GM21528 (cell line): ENCODE results near the gene CRELD2.

Experiments used
- ATAC-seq: cut with Tn5 transposase; IDR thresholded peaks from one replicate; pipeline ENCODE4 v1.9.1; 2021; ENCODE audit warnings: mild to moderate bottlenecking, moderate library complexity; ENCODE audit not compliant: unreplicated experiment, low FRiP score

Gene CRELD2

DNA sequence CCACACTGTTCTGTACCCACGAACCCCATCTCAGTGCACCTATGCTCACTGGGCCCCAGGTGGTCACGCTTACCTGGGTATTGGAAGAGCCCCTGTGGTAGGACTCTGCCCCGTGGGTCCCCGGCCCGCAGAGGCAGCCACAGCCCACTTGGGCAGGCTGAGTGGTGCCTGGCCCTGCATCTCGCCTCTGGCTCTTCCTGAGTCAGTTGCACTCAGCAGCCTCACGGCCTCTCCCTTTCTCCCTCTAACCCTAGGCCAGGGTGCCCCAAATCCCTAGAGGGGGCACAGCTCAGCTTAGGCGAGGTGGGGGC lies 9.7 kb downstream of the CRELD2 start:
- no peak for ATAC-seq

DNA sequence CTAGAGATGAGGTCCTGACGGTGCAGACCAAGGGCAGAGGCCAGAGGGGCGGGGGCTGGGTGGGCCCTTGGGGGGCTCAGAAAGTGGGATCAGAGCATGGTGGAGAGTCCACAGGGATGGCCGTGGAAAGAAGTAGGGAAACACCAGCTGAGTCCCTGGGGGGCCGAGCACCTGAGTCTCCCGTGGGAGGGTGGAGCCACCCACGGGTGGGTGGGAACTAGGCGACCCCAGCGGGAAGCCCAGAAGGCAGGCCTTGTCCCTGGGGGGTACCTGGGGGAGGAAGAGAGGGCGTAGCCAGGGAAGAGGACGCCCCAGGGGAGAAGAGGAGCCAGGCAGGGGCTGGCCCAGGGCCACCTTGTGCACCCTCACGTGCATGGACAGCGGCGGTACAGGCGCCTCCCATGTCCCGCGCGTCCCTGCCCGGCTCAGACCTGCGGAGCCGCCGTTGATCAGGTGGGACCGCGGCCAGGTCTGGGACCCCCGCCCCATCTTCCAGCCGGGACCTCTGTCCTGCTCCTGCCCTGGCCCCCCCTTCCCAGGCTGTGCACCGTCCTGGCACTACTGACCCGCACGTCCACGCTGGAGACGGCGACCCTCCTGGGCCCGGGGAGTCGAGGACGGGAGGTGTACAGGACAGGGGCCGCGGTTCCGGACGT lies 10.2 kb downstream of the CRELD2 start:
- no peak for ATAC-seq

DNA sequence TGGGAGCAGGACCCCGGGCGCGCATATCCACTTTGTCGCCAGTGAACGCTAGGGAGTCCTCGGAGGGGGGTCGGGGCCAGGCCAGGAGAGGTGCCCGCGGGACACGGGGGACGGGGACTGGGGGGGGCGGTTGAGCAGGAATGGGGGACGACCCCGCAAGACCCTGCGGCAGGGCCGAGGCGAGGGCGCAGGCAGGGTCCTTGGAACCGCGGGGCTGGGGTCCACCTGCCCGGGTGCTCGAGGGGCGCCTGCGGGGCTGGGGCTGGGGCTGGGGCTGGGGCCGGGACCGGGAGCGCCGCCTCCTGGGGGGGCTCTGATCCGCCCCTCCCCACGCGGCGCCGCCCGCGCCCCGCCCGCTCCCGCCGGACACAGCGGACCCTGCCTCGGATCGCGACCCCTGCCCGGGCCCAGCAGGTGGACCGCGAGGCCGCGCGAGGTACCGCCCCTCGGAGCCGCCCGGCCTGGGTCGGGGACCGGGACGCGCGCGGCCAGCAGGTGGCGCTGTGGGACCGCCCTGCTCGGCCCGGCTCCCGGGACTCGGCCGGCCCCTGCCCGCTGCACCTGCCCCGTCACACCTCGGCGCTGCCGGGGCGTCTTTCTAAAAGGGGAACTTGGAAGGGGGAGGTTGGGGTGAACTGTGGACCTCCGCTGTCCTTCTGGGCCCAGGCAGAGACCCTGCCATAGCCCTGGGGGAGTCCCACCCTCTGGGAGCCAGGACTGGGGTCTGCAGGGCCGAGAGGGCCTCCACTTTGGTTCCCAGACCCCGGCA lies 11.0 kb downstream of the CRELD2 start:
- no peak for ATAC-seq

DNA sequence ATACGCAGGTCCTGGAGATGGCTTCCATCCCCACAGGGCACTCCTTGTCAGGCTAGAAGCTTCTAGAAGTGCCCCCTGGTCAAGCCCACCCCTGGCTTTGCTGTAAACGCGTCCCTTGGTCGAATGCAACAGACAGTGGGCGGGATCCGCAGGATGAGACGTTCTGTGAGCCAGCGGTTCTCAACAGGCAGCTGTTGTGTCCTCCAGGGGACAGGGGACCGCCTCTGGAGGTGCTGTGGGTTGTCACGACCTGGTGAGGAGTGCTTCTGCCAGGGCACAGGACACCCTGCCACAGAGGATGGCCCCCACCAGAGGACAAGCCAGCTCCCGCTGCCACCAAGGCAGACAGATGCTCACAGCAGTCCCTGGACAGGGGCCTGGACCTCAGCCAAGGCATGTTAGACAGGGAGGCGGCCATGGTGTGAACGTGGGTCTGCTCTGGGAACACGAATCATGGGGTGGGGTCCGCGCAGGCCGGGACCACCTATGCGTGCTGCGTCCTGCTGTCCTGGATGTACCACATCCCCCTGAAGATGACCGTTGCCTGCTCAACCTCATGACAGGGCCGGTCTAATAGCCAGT lies 11.7 kb downstream of the CRELD2 start:
- ATAC-seq: no peak

DNA sequence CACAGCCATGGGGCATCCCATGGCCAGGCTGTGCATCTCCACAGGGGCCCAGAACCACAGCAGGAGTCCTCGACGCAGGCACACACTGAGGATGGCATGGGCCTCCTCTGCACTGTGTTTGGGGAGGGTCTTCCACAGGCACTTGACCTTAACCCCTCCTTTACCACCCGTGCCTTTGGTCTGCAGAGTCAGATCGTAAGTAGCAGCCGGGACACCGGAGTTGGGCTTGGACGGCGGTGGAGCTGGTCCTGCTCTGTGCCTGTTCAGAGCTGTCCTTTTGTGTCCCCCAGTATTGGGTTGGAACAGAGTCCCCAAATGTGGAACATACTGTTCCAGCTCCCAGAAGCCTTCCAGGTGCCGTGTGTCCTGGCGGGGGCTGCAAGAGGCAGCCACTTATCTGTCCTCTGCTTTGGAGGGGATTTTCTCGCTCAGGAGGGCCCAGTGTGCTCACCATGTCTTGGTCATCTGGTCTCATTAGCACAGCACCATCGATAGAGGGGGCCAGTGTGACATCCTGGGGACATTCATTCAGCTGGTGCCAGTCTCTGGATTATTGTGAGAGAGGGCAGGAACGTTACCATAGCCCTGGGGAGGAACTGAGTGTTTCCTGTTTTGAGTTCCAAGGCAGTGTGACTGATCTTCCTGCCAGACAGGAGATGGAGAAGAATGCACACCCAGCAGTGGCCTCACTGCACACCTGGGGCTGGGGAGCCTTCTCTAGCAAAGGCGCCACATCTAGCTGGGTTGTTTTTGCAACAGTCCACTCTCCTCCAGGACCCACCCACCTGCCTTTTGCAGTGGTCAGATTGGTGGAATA lies 12.4 kb downstream of the CRELD2 start:
- ATAC-seq: no peak

DNA sequence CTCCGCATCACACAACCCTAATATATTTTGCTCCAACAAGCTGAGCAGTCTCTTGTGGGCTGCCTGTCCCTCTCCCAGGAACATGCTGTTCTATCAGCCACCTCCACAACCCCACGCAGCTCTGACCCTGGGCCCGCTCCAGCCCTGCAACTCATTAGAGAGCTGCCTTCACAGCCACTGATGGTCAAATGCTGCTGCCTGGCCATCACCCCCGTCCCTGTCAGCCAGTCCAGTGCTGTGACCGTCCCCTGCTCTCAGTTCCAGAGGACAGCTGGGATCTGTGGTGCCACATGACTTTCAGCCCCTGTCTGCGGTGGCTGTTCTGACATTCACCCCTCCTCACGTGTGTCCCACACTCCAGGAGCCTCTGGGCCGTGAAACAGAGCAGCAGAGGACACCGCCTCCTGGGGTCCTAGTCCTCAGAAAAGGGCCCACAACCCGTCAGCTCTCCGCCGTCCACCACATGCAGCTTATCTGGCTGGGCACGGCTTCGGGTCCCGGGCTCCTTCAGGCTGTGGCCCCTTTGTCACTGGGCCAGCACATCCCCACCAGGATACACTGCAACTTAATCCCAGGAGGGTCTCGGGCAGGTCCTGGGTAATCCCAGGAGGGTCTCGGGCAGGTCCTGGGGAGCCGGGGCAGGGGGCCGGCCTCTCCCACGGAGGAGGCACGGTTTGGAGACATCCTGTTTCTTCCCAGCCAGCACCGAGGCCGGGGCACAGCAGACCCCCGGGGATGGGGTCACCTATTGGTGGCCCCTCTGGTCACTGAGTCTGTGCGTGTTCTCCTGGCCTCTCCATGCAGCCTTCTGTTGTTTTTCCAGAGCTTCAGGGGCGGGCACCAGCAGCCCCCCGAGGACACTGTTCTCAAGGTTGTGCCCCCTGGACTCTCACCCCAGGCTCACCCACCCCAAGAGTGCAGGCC lies 15.1 kb downstream of the CRELD2 start:
- ATAC-seq: no peak

DNA sequence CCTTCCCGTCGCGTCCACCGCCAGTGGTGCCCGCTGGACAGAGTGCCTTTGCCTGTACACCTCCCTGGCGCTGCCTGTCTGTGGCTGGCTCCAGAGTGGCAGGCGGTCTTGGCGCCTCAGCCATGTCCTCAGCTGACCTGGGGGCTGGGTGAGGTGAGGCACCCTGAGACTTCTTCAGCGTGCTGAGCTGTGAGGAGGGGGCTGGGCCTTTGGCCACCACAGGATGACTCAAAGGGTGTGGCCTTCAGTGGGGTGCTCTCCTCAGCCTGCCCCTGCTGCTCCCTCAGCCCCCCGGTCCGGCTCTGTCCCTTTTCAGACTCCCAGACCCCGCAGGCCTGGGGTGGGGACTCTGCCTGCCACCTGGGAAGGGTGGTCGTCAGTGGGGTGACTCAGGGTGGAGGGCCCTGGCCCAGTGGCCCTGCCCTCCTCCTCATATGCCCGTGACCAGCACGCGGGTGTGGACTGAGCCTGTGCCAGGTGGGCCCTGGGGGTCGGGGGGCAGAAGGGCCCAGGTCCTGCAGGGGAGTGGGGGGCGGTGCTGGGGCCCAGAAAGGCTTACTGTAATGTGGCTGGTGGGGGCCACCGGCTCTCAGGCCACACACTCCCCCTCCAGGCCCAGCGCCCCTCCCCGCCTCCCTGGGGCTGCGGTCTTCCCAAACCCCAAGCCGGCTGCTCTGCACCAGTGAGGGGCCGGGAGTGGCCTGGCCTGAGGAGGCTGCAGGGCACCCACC lies 15.9 kb downstream of the CRELD2 start:
- ATAC-seq: no peak

DNA sequence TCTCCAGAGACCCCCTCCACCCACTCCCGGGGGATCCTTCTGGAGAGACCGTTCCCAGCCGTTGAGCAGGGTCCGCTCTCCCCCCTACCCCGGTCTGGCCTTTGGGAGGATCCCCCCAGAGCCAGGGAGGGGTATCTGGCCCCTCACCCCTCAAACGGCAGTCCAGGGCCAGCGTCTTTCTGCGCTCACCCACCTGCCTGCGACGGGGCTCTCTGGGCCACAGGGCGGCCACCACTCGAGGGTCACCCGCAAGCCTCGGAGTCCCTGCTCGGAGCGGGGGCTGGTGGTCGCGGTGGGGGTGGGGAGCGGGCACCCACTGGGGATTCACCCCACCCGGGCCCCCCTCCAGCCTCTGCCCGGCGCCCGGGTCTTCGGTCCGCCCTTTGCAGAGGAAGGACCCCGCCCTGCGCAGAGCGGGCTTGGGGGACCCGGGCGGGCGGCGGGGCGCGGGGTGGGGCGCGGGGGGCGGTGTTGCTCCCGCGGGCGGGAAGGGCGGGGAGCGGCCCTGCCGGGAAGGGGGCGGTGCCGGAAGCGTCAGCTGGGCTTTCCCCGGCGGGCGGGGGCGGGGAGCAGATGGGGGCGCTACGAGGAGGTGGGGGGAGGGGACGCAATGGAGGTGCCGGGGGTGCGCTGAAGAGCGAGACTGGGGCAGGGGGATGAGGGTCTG lies 16.6 kb downstream of the CRELD2 start:
- ATAC-seq: no peak

DNA sequence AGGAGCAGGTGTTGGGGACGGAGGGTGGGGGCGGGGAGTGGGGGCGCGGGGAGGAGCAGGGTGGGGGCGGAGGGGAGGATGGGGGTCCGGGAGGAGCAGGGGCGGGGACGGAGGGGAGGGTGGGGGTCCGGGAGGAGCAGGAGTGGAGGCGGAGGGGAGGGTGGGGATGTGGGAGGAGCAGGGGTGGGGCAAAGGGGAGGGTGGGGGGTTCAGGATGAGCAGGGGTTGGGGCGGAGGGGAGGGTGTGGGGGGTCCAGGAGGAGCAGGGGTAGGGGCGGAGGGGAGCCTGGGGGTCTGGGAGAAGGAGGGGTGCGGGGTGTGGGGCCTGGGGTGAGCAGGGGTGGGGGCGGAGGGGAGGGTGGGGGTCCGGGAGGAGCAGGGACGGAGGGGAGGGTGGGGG lies 17.1 kb downstream of the CRELD2 start:
- ATAC-seq: no peak

DNA sequence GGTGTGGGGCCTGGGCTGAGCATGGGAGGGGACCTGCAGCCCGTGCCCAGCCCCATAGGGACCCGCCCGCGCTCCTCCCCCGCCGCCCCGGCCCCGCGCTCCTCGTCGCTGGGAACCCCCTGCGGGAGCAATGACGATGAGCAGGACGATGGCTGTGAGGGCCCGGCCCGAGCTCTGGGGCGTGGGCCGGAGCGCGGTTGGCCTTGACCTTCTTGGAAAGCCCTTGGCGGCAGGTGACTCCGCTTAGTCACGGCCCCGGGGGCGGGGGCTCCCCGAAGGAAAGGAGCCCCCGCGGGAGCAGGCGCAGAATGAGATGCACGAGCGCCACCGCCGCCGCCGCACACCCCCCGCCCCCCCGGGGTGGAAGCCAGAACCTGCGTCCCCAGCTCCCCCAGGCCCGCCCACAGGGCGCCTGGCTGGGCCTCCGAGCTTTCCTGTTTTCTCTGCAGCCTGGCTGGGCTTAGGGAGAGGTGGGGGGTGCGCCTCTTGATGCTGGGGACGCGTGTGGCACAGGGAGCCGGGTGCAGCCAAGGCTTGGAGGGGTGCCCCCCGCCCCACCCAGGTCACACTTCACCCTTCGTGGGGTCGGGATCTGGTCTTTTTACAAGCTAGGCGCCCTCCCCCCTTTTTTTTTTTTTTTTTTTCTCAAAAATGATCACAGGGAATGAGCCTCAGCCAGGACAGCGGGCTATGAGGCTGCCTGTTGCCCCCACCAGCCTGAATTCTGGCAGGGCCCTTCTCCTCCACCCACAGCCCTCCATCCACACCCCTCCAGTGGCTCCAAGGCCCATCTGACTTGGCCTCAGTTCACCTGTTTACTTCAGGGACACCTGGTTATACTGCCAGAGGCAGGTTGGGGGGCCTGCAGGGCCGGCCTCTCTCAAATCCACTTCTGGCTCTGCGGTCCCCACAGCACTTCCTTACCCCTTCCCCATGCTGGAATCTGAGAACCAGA lies 17.9 kb downstream of the CRELD2 start:
- ATAC-seq: peak; percentile 43

DNA sequence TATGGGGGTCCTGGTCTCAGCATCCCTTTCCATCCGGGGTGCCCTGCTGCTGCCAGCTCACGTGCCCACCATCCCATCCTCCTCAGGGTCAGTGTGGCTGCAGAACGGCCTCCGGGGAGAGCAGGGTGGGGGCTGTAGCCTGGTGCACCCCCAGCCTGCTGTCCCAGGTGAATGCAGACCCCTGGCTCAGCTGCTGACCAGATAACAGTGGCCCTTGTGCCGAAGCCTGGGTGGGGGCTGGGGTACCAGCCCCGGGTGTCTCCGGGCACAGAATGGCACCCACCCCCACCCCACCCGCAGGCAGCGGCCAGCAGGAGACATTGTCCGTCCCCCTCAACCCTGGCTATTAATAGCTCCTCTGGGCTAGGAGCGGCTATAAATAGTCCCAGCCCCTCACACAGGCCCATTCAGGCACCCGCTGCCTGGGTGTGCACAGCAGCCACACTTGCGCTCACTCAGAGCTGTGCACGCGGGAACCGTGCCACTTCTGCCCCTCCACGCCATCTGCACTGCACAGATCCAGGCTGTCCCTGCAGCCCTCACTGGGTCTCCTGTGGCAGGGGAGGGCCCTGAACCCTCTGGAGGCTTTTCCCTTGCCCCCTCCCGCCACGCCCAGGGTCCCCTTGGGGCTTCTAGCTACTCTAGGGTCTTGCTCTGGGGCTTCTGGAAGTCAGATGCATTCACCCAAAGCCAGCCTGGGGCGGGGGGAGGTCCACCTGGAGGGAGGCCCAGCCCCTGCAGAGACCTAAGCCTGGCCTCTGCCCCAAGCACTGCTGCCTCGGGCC lies 18.7 kb downstream of the CRELD2 start:
- ATAC-seq: no peak

DNA sequence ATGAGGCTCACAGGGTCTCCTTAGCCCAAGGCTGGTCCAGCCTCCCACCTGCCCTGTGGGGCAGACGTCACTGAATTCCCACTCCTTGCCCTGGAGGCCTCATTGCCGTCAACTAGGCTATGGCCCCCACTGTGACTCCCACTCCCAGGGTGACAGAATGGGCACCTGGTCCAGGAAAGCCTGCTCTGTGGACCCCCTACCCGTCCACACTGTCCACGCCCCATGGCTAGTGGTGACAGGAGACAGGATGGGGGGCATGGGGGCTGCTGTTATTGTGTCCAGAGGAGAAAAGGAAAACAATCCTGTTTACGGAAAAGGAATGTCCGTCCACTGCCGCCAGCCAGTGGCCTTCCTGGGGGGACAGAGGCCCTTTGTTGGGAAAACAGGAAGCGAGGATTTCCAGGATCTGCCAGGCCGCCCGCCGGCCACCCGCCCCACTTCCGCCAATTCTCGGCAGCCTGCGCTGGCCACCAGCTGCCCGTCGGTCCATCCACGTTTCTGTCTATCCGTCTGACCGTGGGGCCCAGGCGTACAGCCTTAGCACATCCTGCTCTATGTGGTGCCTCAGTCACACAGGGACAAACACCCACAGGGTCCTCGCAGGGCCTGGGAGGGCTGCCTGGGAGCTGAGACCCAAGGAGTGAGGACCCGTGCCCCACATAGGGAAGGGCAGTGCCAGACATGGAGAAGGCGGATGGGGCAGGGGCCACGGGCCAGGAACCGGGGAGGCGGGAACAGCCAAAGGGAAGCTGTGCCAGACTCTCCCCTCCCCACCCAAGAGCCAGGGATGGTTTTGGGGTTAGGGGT lies 19.5 kb downstream of the CRELD2 start:
- ATAC-seq: no peak

DNA sequence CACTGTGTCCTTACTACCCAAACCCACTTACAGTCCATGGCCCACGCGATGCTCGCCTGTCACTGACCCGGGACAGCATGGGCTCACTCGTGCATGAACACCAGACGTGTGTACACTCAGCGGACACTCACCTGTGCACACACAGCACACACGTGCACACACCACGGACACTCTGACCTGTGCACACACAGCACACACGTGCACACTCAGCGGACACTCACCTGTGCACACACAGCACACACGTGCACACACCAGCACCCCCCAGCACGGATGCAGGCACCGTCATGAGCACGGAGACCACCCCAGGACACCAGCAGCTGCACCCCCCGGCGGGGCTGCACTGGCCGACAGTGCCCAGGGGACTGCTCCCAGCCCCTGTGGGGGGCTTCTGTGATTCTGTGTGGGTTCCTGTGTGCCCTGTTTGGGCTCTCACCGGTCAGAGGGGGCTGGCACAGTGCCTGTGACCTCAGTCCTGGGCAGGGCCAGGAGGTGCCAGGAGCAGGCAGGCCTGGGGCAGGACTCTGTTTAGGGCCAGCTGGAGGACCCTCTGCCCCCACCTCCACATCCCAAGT lies 20.2 kb downstream of the CRELD2 start:
- no peak for ATAC-seq

DNA sequence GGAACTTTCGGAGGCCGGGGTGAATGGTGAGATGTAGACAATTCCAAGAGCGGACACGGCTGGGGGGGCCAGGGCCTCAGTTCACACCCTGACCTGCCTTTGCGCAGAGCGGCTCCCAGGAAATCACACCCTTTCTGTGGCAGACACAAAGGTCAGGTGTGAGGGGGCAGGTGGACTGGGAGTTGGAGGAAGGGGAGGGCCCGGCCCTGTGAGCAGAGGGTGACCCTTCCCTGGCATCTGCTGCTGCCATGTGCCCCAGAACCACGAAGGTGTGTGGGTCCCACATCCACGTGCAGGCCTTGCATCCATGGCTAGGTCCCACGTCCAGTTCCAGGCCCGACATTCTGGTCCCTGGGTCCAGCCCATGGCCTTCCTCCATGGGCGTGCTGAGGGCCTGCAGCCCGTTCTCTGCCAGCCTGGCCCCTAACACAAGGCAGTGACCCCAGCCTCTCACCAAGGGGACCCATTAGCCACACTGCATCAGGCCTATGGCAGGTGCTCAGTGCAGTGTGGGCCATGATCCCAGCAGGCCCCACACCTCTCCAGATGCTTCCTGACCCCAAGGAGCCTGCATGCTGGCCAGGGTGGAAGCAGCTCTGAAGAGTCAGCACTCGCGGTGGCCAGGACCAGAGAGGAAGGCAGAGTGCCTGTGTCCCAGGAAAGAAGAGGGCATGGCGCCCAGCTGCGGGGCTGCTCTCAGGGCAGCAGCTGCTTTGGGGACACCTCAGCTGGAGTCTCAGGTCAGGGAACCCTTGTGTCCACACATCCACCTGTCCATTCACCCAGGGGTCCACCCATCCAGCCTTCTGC lies 23.3 kb downstream of the CRELD2 start:
- ATAC-seq: no peak
